GM12878 (cell line): ENCODE results near the gene TM4SF18. TPM values are rescaled to one million over a fixed set of nuclear protein-coding genes. Genes with fewer than 3 reads are reported as not detected.

Experiments
- ATAC-seq: fragments of 200-7000 bp; cut with Tn5 transposase; 3 replicates; pipeline ENCODE4 v1.9.1; 2020; ENCODE audit warnings: mild to moderate bottlenecking, moderate library complexity
- BruUV-seq: library from RNA; stranded (reverse); fragments of 400-500 nt; replicated peaks from 2 replicates; lab custom pipeline; 2021; lab: Mats Ljungman, UMichigan
- CTCF ChIA-PET: fragments of 300-600 bp; sonication (Branson Sonifier 250); formaldehyde crosslinking; extraction: SDS; loops from one replicate; lab custom pipeline; 2021; ENCODE audit warnings: inconsistent platforms; lab: Yijun Ruan, JAX
- POLR2A ChIA-PET: fragments of 350-600 bp; formaldehyde crosslinking; extraction: SDS; loops from one replicate; lab custom pipeline; 2021; ENCODE audit warnings: inconsistent platforms; lab: Charles Lee
- RAD21 ChIA-PET: fragments of 300-600 bp; sonication (Branson Sonifier 250); formaldehyde crosslinking; loops from one replicate; lab custom pipeline; 2023; ENCODE audit warnings: antibody characterized with exemption; ENCODE audit not compliant: unreplicated experiment; lab: Charles Lee
- SMC1A ChIA-PET: fragments of 300-600 bp; sonication (Branson Sonifier 250); formaldehyde crosslinking; loops from one replicate; lab custom pipeline; 2023; ENCODE audit not compliant: unreplicated experiment, uncharacterized antibody; lab: Charles Lee
- DNase-seq: peaks from one replicate; pipeline ENCODE4 v3.0.0-alpha.2; 2011; ENCODE audit warnings: low read depth, low spot score
- FAIRE-seq: peaks from 3 replicates; lab custom pipeline; 2011; peaks lifted over from hg19 to GRCh38; lab: Jason Lieb, UNC
- H2AFZ ChIP-seq: 2 replicates; pipeline ENCODE4 v1.6.0; 2011; ENCODE audit warnings: low read depth, low read length, control low read depth; ENCODE audit not compliant: control insufficient read depth
- H3K27ac ChIP-seq: 2 replicates; pipeline ENCODE4 v1.5.1; 2011; ENCODE audit warnings: control low read depth; ENCODE audit not compliant: control insufficient read depth, insufficient read depth
- H3K27me3 ChIP-seq, 2 experiments: replicated peaks in 1 of 2; 2 replicates each; pipeline versions ENCODE4 v1.6.0 to v1.6.1; 2011; ENCODE audit warnings: low read length in 1 of 2; ENCODE audit not compliant: control insufficient read depth in 2 of 2, insufficient read depth in 2 of 2
- H3K36me3 ChIP-seq, 2 experiments: 2 replicates each; pipeline ENCODE4 v1.5.1; 2011; ENCODE audit warnings: low read length in 1 of 2; ENCODE audit not compliant: control insufficient read depth in 2 of 2, insufficient read depth in 2 of 2
- H3K4me1 ChIP-seq: 2 replicates; pipeline ENCODE4 v1.6.1; 2011; ENCODE audit warnings: mild to moderate bottlenecking, low read length, moderate library complexity, mixed read lengths; ENCODE audit not compliant: control insufficient read depth, insufficient read depth
- H3K4me2 ChIP-seq: 2 replicates; pipeline ENCODE4 v1.6.0; 2011; ENCODE audit warnings: control low read depth; ENCODE audit not compliant: control insufficient read depth, insufficient read depth
- H3K4me3 ChIP-seq: fragments of 200-600 bp; sonication (generic); 2 replicates; pipeline ENCODE4 v1.5.1; 2016
- H3K79me2 ChIP-seq: 2 replicates; pipeline ENCODE4 v1.6.0; 2011; ENCODE audit warnings: low read length; ENCODE audit not compliant: control insufficient read depth, insufficient read depth
- H3K9ac ChIP-seq: 2 replicates; pipeline ENCODE4 v1.8.0; 2011; ENCODE audit warnings: low read length, control low read depth, mixed read lengths; ENCODE audit not compliant: control insufficient read depth, insufficient read depth
- H3K9me3 ChIP-seq: replicated peaks from 3 replicates; pipeline ENCODE4 v1.5.1; 2011; ENCODE audit warnings: mild to moderate bottlenecking, low read length; ENCODE audit not compliant: control insufficient read depth, insufficient read depth
- H4K20me1 ChIP-seq: 2 replicates; pipeline ENCODE4 v1.6.0; 2011; ENCODE audit not compliant: control insufficient read depth, insufficient read depth
- E2F8 ChIP-seq: fragments of 450-650 bp; IDR thresholded peaks from 2 replicates; pipeline ENCODE4 v1.6.1; 2018; ENCODE audit warnings: mild to moderate bottlenecking, low read depth, moderate library complexity; ENCODE audit not compliant: partially characterized antibody
- TCF12 ChIP-seq: IDR thresholded peaks from 2 replicates; pipeline ENCODE4 v1.6.1; 2011; ENCODE audit warnings: low read depth, mild to moderate bottlenecking, low read length
- WGBS: methylation state at CpG from one replicate; pipeline ENCODE4 v1.1.6; 2016; ENCODE audit warnings: low lambda C conversion rate; ENCODE audit not compliant: insufficient replicate concordance, insufficient coverage; ENCODE audit errors: missing lambda C conversion rate; 5-methylcytosine and 5-hydroxymethylcytosine counted together
- in situ Hi-C: fragments of 300-500 bp; cut with MboI; formaldehyde crosslinking; loops from 9 replicates; pipeline ENCODE4 v1.14.3; 2018; ENCODE audit warnings: mixed read lengths
- intact Hi-C: fragments of 100-400 bp; cut with micrococcal nuclease; formaldehyde crosslinking; loops from one replicate; pipeline ENCODE4 v1.14.2; 2022; ENCODE audit not compliant: unreplicated experiment
- polyA plus RNA-seq, 11 experiments: library from polyadenylated mRNA; depleted of rRNA in 4 of 11; unstranded in 6 of 11; stranded (reverse) in 5 of 11; fragments of >200 nt; fragmentation: Nextera tagmentation in 4 of 11; fragmentation: Illumina TruSeq in 1 of 11; extraction: Ambion mirVana in 4 of 11; extraction: Trizol in 1 of 11; gene quantifications; 1 replicate in 1 of 11; 2 replicates in 10 of 11; pipeline versions ENCODE4 v1.2.1 to v1.2.3, GENCODE V29; 2011 to 2016; ENCODE audit warnings: inconsistent platforms in 2 of 11, missing spikeins in 2 of 11, low read depth in 1 of 11
- total RNA-seq, 4 experiments: library from RNA; depleted of rRNA in 3 of 4; stranded (reverse); fragments of >200 nt in 3 of 4; fragmentation: Illumina TruSeq in 1 of 4; extraction: Trizol in 1 of 4; gene quantifications; 2 replicates each; pipeline versions ENCODE4 v1.2.1 to v1.2.3, GENCODE V29; 2013 to 2021

Gene TM4SF18
- total and polyA plus RNA-seq, 10 of the 15 experiments (the other 5 are each of a cell fraction or from before 2014, with no cell fraction given): 0.01 TPM; not detected in 9

GRCh38 chr3:149369991-149370866 is 36.8 kb upstream of the TM4SF18 start:
- H4K20me1 ChIP-seq: no peaks in the 10 kb centered on the region
- H3K4me3 ChIP-seq: no peak overlapping the region
- TF ChIP-seq TCF12: peak; percentile 8; the same call in 1 of the 2 replicates
- no peak for TF ChIP-seq E2F8
- ATAC-seq: no peak
- SMC1A ChIA-PET: no interaction called here
- BruUV-seq: no TSS peak
- in situ Hi-C loops: no loop called here
- intact Hi-C loops: no loop called here
- H2AFZ ChIP-seq: no peak overlapping the region
- no peaks in the 10 kb centered on the region for H3K9me3 ChIP-seq
- H3K27ac ChIP-seq: no peak overlapping the region
- H3K4me2 ChIP-seq: no peak overlapping the region
- no peaks in the 10 kb centered on the region for H3K36me3 ChIP-seq
- FAIRE-seq: no peak
- RAD21 ChIA-PET: no interaction called here
- no peaks in the 10 kb centered on the region for H3K4me1 ChIP-seq
- WGBS: 28% methylated on average over 3 of the region's 3 CpGs
- no peaks in the 10 kb centered on the region; a peak in 1 of 4 replicates for H3K27me3 ChIP-seq
- CTCF ChIA-PET: interaction anchor here (0.9 kb wide), 2 partner anchors 14 to 119 kb away, joined by 3 to 4 read pairs; no protein-coding TSS in a partner anchor
- no peaks in the 10 kb centered on the region for H3K79me2 ChIP-seq
- no peak overlapping the region for H3K9ac ChIP-seq
- POLR2A ChIA-PET: no interaction called here
- DNase-seq: no peak
